Posterior vena cava (tissue), 2 donors: ENCODE measurements around the gene CHD5. TPM values are rescaled to one million over a fixed set of nuclear protein-coding genes. Genes with fewer than 3 reads are reported as not detected.

Experiments
- DNase-seq: peaks from one replicate; pipeline ENCODE4 v3.0.0-alpha.2; 2020; ENCODE audit warnings: low spot score
- intact Hi-C, 2 donors: fragments of 100-400 bp; cut with DNase I; formaldehyde crosslinking; loops; one replicate each; pipeline versions ENCODE4 v1.14.1 to v1.14.2; 2022 to 2023
- total RNA-seq, 2 donors: library from RNA; stranded (reverse); fragmentation: NEBNext Ultra II Directional; extraction: Animal tissue kit (Norgen Biotek cat#: 25700); gene quantifications; one replicate each; pipeline ENCODE4 v1.2.1, GENCODE V29; 2021
- donor health status: DM: yes; HTN: yes; CAD: no.
- donor health status: DM: yes; HTN: yes; CAD: no.

The CHD5 gene
- total RNA-seq, 2 donors from 2014 or later, result 1.4 to 2.4 TPM

GRCh38 chr1:6107409-6108356, 72.4 kb downstream of the CHD5 start:
- intact Hi-C loops, result no loop called here
- no peak for DNase-seq

- intact Hi-C loops, result no loop called here
- no peak for DNase-seq
These were observed 73.1 kb downstream of the CHD5 start for GRCh38 chr1:6106977-6107376.

GRCh38 chr1:6106321-6106731, 73.8 kb downstream of the CHD5 start:
- no peak for DNase-seq
- intact Hi-C loops, result no loop called here

- no peak for DNase-seq
- intact Hi-C loops, result no loop called here
These were observed 74.4 kb downstream of the CHD5 start for GRCh38 chr1:6105763-6106162.

GRCh38 chr1:6105218-6105679, 74.9 kb downstream of the CHD5 start:
- intact Hi-C loops, result no loop called here
- no peak for DNase-seq

- DNase-seq, result no peak
- intact Hi-C loops, result no loop called here
These were observed 75.5 kb downstream of the CHD5 start for GRCh38 chr1:6104631-6105030.

- no peak for DNase-seq
These were observed 76.1 kb downstream of the CHD5 start for GRCh38 chr1:6103854-6104530.

GRCh38 chr1:6103111-6103853, 76.8 kb downstream of the CHD5 start:
- DNase-seq, result no peak
- intact Hi-C loops, result no loop called here

More at GRCh38 chr1:6103854-6104530, 76.1 kb downstream of the CHD5 start:
- intact Hi-C loops, result no loop called here

GRCh38 chr1:6102532-6102845, 77.6 kb downstream of the CHD5 start:
- intact Hi-C loops, result no loop called here
- DNase-seq, result no peak

- intact Hi-C loops, result no loop called here
- DNase-seq, result no peak
These were observed 78.1 kb downstream of the CHD5 start for GRCh38 chr1:6101826-6102531.

GRCh38 chr1:6100861-6101783, 79.0 kb downstream of the CHD5 start:
- intact Hi-C loops, result no loop called here

GRCh38 chr1:6099787-6100765, 80.0 kb downstream of the CHD5 start:
- no peak for DNase-seq
- intact Hi-C loops, result no loop called here

More at GRCh38 chr1:6100861-6101783, 79.0 kb downstream of the CHD5 start:
- DNase-seq, result no peak

GRCh38 chr1:6099297-6099696, 80.8 kb downstream of the CHD5 start:
- no peak for DNase-seq
- intact Hi-C loops, result no loop called here

- intact Hi-C loops, result no loop called here
These were observed 81.6 kb downstream of the CHD5 start for GRCh38 chr1:6098303-6099215.

GRCh38 chr1:6097824-6098223, 82.3 kb downstream of the CHD5 start:
- intact Hi-C loops, result no loop called here
- DNase-seq, result no peak

More at GRCh38 chr1:6098303-6099215, 81.6 kb downstream of the CHD5 start:
- DNase-seq, result no peak

GRCh38 chr1:6097117-6097595, 83.0 kb downstream of the CHD5 start:
- no peak for DNase-seq
- intact Hi-C loops, result no loop called here
